CD4-positive, alpha-beta T cell treated with Interleukin-15 for 1 hour (primary cell): Measurements from ENCODE around the gene OGDH.
"Not testable (repeated sequence)": the region's sequence is repeated elsewhere in the genome, so short reads cannot be mapped to it uniquely, and the experiment has no call there.

Experiments
- DNase-seq: peaks from one replicate; pipeline ENCODE4 v3.0.0-alpha.2; 2020

The OGDH gene

DNA sequence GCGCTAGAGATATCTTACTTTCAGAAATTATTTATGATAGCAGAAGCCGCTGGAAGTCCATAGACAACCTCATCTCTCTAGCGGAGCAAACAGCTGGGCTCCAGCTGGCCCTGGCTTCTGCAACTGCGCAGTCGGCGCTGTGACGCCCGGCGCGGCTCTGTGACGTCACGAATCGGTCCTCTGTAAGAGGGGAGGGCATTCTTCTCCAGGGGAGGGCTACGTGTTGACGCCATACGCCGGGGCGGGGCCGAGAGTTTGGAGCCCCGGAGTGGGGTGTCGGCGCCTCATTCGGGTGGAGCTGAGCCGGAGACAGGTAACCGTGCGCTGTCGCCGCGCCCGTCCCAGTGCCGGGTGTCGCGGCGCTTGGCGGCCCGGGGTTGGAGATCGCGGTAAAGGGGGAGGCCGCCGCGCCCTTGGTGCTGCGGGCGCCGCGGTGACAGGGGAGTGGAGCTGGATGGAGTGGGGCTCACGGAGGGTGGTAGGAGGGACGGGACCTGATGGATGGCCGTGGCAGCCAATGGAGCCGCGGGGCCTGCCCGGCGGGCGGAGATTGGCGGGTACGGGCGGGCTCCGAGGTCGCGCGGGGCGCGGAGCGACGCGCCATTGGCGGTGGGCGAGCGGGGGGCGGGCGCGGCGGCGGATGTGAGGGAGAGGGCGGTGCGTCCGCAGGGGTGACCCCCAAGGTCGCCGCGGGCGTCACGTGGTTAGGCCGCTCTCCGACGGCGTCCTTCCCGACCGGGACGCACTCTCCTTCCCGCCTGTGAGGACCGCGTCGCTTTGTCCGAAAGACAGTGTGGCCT, at the start of gene OGDH:
TSS of gene OGDH (plus strand) at position 287 of the 800 bp plus-strand sequence. CDS start 17,717 bp downstream, outside the sequence.
- DNase-seq: peak; percentile 98

DNA sequence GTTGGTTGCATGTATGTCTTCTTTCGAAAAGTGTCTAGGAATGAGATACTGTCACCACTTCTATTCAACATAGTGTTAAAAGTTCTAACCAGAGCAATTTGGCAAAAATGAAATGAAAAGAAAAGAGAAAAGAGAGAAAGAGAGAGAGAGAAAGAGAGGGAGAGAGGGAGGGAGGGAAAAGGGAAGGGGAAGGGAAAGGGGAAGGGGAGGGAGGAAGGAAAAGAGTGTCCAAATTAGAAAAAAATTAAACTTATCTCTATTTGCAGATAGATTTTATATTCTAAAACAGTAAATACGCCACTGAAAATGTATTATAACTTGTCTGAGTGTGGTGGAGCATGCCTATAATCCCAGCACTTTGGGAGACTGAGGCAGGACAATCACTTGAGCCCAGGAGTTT, 48.9 kb upstream of the OGDH start:
- no peak for DNase-seq

DNA sequence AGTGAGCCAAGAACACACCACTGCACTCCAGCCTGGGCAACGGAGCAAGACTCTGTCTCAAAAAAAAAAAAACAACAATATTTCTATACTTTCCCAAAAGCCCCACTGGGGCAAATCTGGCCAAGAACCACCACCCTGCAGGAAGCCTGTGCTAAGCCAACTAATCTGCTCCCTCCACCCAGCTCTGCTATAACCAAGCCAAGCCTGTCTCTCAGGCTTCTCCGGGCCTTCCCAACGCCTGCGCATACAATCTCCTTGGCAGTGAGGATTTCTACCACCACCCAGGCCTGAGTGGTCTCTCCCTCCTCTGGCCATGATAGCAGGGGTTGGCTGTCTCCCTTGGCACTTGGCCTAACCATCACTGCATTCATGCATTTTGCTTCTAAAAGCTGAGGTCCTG, 46.9 kb upstream of the OGDH start:
- no peak for DNase-seq

DNA sequence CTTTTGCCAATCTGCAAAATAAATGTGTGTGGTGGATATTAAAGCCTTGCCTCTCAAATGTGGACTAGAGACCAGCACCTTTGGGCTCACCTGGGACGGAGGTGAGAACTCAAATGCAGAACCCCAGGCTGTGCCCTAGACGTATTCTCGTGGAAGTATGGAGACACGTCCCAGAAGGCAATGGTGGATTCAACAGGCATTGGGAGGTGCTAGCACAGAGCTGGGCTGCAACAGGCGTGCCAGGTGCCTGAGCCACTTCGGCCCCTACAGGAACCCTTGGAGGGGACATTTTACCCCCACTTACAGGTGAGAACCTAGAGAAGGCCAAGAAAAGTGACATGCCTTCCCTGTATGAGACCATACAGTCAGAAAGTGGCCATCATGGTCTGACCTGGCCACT, 44.9 kb upstream of the OGDH start:
- no peak for DNase-seq

DNA sequence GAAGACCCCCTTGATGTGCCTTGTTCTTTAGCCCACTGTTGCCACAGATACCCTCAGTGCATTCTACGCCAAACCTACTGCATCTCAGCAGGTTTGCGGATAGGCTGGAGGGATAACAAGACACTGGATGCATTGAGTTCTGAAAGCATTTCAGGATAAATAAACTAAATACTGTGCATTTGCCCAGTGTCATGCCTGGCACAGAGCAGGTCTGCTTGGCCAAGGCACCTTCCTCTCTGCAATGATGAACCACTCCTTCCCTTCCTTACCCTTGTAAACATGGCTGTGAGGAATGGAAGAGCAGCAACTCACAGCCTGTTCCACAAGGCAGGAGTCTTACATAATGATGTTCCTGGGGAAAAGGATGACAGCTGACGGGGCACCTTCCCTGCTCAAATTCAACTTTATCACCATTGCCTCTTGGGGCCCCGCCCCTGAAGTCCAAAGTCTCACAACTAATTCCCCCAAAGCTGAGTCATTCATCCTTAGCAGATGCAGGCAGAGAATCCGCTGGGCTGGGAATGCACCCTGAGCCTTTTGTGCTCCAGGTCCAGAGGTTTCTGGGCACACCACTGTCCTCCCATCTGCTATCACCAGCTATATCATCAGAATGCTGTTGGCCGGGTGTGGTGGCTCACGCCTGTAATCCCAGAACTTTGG, 44.3 kb upstream of the OGDH start:
- no peak for DNase-seq

DNA sequence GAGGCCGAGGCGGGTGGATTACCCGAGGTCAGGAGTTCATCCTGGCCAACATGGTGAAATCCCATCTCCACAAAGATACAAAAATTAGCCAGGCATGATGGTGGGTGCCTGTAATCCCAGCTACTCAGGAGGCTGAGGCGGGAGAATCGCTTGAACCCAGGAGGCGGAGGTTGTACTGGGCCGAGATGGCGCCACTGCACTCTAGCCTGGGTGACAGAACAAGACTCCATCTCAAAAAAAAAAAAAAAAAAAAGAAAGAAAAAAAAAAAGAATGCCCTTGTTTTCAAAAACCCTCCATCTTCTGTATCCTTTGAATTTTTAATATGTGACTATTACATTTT, 43.8 kb upstream of the OGDH start:
- DNase-seq: not testable (repeated sequence)

DNA sequence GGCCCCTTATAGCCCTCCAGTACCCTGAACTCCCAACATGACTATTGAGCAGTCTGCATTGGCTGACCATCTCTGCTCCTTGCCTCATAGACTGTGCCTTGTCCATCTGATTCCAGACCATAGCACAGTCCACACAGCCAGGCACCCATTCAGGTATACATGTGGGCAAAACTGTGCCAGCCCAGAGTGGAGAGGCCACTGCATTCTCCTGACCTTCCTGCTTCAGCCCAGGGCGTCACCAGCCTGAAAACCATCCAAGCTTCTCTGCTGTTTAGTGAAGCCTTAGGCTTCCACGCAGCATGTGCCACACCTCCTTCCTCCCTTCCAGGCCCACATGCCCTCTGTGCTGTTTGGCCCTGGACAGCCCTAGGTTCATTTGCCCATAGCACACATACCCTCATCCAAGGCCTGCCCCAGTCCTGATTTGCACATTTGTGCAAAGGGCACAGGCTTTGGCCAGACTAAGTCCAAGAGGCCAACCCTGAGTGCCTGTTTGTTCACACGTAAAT, 43.2 kb upstream of the OGDH start:
- DNase-seq: no peak

DNA sequence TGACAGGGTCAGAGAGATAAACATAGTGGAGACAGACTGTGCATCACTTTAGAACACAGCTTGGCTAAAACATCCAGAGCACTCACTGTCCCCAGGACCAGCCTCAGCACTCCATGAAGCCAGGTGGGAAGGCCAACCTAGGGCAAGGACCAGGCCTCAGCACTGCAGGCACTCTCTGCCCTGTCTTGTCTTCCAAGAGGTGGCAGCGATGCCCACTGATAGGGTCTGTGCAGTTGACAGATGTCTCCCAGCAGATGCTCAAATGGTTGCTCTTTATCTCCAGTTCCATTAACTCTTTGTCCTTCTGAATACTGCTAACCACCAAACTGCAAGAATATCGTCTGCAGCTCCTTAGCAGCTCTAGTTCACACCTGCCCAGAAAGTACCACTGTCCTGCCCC, 41.8 kb upstream of the OGDH start:
- DNase-seq: no peak

DNA sequence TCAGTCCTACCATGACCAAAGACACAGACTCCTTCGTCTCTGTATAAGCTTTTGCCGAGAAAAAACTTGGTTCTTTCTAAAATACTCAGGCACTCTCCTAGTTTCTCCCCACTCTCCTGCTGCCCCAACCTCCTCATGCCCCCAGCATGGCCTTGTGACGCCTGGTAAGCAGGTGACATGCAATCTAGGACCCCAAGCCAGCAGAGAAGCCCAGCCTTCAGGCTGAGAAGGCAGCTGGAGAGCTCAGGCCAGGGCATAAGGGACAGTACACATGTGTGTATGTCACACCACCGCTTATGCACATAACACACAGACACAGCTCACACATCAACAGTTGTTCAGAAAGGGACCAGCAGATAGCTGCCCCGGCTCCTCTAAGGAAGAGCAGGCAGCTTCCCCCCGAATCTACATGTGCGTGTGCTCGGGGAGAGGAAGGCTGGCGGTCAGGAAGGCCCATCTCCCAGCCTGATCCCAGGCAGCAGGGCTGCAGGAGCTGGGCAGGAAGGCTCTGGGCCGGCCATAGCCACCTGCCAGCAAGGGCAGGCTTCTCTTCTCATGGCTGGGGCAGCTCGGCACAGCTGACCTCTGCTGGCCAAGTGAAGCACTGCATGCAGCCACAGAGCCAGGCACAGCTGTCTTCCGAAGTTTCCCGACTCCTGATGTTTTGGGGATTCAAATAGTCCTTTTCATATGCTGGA, 41.2 kb upstream of the OGDH start:
- DNase-seq: peak; percentile 50

DNA sequence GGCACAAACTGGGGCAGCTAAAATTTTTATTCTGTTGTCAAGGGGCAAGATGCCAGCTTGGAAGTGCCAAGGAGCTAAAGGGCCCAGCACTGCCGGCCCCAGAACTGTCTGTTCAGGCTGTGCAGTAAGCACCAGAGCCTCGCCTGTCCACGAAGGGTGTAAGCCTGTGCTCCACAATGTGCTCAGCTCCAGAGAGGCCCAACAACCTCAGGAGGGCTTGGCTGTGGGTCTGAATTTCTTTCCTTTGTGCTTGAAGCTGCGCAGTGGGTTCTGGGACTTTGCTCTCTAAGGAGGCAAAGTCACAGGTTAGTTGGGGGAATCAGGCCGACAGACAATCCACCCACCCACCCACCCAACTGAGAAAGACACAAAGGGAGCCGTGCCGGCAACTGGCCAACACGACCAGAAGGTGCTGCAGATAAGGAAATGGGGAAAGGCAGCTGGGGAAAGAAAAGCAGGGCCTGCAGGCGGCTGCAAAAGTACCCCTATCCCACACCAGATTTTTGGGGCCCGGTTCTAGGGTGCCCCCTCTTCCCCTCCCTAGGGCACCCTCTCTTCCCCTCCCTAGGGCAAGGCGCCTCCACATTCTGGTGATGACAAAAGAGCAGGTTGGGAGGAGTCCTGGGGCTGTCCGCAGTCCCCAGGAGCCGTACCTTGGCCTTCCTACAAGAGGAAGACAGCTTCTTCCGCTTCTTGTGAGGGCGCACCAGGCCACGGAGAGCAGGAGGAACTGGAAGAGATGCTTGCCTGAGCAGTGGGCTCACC, 40.5 kb upstream of the OGDH start:
- no peak for DNase-seq

DNA sequence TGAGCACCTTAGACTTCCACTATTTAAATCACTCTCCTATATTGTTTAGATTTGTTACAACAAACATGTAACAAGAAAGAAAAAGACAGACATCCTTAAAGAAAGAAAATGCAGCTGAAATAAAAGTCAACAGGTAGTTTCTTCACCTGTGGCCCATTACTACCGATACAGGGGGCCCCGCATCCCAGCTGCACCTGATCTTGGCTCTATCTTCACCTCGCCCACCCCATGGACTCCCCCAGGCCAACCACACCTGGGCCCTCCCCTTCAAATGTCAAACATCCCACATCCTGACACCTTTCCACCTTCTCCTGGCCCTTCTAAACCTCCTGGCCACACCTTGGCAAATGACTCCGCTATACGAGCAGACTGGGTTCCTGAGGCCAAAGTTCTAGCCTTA, 39.7 kb upstream of the OGDH start:
- no peak for DNase-seq

DNA sequence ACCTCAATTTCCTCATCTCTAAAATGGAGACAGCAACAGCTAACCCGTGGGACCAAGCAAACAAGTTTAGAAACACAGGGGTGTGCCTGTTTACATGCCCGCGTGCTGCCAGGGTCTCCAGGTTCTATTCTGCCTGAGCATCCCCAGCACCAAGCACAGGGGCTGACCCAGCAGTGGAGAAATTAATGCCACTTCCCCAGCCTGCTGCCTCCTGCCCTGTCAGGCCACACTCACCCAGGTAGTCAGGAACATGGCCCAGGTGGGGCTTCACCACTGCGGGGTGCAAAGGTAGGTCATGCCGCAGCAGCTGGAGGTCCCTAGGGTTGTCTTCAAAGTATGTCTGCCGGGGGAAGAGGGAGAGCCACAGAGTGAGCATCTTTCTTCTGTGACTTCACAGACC, 38.5 kb upstream of the OGDH start:
- no peak for DNase-seq

DNA sequence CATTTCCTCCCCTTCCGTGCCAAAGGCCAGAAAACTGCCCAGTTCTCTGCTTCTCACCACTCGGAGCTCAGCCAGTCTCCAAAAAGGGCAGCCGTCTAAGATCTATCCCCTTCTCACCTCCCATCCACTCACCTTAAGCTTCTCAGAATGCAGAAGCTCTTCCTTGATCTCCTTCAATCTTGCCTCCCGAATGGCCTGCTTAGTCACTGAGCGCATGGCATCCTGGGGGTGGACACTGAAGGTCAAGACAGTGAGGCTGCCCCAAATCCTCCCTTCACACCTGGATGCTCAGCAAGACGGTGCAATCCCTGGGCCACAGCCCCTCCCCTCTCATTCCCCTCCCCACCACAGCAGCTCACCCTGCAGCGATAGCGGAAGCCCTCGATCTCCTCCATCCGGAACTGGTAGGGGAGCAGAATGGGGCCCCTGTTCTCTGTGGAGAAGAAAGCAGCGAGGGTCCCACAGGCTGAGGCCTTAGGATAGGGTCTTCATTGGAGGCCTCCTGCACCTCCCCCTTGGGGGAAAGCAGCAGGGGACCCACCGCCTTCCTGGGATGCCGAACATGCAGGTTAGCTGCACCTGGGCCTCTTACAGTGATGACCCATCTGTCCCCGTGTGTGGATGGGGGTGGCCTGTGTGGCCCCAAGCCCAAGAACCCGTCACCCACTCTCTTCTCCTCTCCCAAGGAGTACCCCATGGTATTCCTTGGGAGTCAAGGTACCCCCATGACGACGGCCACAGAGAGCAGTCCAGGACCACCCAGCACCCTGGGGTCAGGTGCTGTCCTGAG, 37.5 kb upstream of the OGDH start:
- DNase-seq: no peak

DNA sequence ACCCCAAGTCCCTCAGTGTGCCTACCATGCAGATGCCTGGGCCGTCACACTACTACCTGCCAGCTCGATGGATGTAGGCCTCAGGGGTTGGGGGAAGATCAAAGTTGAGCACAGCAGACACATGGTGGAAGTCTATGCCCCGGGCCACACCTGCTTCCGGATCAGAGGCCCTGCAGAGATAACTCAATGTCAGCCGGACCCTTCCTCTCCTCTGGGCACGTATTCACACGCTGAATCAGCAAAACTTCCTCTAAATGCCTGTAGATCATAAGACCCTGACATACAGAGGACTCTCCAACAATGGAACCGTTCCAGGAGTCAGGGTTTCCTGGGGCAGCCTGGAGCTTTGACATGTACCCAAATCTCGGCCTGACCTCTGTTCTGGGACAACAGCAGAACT, 36.5 kb upstream of the OGDH start:
- DNase-seq: no peak

DNA sequence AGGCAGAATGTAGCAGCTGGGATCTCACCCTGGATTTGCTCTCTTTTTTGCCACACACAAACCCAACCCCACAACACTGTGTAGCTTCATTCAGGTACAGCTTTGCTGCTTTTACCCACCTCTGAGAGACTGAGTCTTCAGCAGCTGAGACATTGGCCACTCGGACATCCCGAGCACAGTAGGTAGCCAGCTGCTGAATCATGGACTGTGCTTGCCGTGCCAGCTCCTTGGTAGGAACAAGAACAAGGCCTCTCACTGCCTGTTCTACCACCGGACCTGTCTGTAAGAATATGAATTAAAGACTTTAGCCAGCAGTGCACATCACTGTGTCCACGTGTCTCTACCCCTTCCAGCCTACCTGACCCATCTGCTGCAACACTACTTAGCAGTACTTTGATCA, 33.7 kb upstream of the OGDH start:
- DNase-seq: no peak

DNA sequence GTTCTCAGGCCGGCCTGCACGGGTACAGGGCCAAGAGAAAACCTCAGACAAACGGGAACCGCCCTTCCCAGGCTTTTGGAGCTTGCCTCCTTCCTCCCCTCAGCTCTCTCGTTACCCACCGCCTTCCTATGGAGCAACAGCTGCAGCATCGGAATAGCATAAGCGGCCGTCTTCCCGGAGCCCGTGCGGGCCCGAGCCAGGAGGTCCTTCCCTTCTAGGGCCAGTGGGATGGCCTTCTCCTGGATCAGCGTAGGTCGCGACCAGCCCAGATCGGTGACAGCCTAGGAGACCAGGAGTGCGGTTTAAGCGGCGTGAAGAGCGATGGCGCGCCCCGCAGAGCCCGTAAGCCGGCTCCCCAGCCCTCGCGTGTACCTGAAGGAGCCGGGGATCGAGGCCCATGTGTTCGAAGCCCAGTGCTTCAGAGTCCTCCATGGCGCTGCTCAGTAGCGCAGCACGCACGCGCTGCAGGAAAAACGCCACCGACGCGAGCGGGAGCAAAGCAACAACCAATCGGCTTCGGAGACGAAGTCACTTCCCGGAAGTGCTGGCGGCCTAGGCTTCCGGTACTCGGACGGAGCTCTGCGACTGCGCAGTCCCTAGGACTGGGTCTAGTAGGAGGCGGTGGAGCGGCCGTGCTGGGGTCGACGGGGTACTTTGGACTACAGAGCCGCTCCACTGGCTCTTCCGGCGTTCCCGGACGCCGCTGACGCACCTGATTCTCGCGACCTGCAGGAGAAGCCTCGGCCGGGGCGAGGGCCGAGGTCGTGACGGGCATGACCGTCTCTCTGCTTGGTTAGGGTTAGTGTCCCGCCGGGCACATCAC, 32.8 kb upstream of the OGDH start, which contains the start of gene DDX56:
TSS of gene DDX56 (minus strand) at position 445 of the 823 bp plus-strand sequence. CDS start at position 432, 13 bp downstream.
- DNase-seq: peak; percentile 94

DNA sequence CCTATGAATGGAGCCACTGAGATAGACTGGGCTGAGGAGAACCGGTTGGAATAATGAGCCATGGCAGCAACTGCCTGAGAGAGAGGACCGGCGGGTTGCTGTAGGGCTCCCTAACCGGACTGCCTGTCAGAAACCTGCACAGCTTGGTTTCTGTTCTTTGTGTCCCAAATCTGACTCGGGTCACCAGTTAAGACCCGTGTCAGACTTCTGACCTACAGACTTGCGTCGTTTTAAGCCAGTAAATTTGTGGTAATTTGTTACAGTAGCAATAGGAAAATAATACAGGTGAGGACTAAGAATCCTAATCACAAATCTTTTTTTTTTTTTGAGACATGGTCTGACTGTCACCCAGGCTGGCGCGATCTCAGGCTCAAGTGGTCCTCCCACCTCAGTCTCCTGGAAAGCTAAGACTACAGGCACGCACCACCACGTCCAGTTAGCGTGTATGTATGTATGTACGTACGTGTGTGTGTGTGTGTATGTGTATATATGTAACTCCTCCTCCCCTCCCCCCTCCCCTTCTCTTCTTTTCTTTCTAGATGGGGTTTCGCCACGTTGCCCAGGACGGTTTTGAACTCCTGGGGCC, 32.0 kb upstream of the OGDH start:
- DNase-seq: no peak

DNA sequence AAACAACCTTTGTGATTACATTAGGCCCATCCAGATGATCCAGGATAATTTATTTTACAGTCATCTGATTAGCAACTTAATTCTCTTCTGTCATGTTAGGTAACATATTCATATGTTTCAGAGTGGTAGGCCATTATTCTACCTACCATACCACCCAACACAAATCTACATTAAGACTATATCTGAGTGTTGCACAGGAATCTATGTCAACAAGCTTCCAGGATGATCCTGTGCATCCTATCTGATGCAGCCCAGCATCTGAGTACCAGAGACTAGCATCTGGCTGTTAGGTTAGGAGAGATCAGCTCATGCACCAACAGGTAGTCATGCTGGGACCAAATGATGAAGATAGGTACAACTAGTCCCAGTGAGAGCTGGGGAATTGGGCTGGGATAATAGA, 31.4 kb upstream of the OGDH start:
- no peak for DNase-seq

DNA sequence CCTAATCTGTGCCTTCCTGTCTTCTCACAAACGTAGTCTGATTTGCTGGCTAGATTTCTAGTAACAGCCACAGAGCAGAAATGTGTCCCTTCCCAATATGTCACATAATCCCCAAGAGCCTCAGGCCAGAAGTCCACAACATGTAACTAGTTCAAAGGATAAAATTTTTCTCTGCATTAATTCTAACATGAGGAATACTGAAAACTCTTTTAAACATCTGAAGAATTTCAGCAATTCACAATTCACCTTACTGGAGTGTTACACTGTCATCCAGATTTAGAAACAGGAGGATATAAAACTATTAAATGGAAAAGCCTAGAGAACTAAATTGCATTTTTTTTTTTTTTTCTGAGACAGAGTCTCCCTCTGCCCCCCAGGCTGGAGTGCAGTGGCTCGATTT, 30.2 kb upstream of the OGDH start:
- no peak for DNase-seq

DNA sequence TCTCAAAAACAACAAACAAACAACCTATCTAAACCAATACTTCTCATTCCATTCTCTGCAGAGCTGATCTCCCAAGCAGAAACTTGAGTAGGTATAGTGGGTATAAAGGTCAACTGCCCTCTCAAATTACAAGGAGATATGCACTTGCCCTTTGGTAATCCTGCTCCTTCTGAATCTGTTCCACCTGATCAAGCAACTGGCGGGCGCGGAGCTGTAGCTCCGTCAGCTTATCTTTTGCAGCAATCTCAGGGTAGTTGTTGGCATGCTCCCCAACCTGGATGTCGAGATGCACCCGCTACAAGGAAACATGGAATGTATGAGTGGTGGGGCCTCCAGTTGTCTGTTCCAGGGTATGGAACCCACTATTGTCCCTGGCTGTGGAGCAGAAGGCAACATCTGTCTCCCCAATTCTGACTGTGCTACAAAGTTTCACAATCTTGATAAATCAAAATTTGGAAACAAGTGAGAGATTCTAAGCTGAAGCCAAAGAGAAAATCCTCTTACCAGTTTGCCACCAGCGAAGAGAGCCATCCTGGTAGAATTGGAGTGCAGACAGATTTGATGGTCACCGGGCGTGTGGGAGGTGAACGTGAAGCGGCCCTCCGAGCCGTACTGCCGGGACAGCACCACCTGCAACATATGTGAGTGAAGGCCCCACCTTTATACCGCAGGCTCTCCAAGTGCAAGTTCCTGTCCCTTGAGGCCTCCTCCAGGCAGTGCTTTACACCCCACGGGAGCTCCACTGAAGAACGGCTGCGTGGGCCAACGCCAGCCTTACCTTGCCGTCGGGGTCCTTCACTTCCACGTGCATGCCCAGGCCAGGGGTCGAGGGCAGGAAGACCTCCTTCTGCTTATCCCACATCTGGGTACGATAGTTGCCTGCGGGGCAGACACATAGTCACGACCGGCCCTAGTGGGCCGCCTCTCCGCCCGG, 25.2 kb upstream of the OGDH start:
- DNase-seq: peak; percentile 54
